Activated CD8-positive, alpha-beta T cell treated with anti-CD3 and anti-CD28 coated beads for 36 hours (primary cell): ENCODE measurements around the gene FANCB. TPM values are rescaled to one million over a fixed set of nuclear protein-coding genes. Genes with fewer than 3 reads are reported as not detected.

Source experiments
- ATAC-seq: fragments of 200-7000 bp; cut with Tn5 transposase; one replicate; pipeline ENCODE4 v1.10.0; 2021; ENCODE audit warnings: mild to moderate bottlenecking, moderate library complexity
- CTCF ChIA-PET: fragments of 350-600 bp; sonication (Branson Sonifier 250); formaldehyde crosslinking; loops from one replicate; lab custom pipeline; 2021; ENCODE audit warnings: antibody characterized with exemption; lab: Charles Lee
- POLR2A ChIA-PET: fragments of 350-600 bp; sonication (Branson Sonifier 250); formaldehyde crosslinking; loops from one replicate; lab custom pipeline; 2021; ENCODE audit warnings: antibody characterized with exemption; lab: Charles Lee
- DNase-seq: peaks from one replicate; pipeline ENCODE4 v3.0.0-alpha.2; 2020
- H3K27ac Mint-ChIP-seq: one replicate; pipeline ENCODE4 v1.8.0; 2021; ENCODE audit warnings: mild to moderate bottlenecking, mixed read lengths
- H3K27me3 Mint-ChIP-seq: one replicate; pipeline ENCODE4 v1.8.0; 2021; ENCODE audit warnings: mixed read lengths
- H3K36me3 Mint-ChIP-seq: one replicate; pipeline ENCODE4 v1.8.0; 2021; ENCODE audit warnings: low read depth, mixed read lengths
- H3K4me1 Mint-ChIP-seq: one replicate; pipeline ENCODE4 v1.8.0; 2021; ENCODE audit warnings: low read depth, mixed read lengths
- H3K4me3 Mint-ChIP-seq: one replicate; pipeline ENCODE4 v1.8.0; 2021; ENCODE audit warnings: mild to moderate bottlenecking, moderate library complexity, mixed read lengths
- H3K9me3 Mint-ChIP-seq: one replicate; pipeline ENCODE4 v1.8.0; 2021; ENCODE audit warnings: mixed read lengths
- intact Hi-C: fragments of 100-400 bp; cut with micrococcal nuclease; formaldehyde crosslinking; loops from one replicate; pipeline ENCODE4 v1.10.0; 2022
- total RNA-seq, 2 experiments: library from RNA; stranded (reverse); gene quantifications; one replicate each; pipeline ENCODE4 v1.2.3, GENCODE V29; 2021
- TF ChIP-seq, protein P1 (sequence below): fragments of 200-600 bp; IDR thresholded peaks from one replicate; pipeline ENCODE4 v1.8.0; 2022; ENCODE audit warnings: antibody characterized with exemption, mild to moderate bottlenecking

Gene FANCB
- total RNA-seq, 2 experiments from 2014 or later: 12.5 to 15.1 TPM

DNA sequence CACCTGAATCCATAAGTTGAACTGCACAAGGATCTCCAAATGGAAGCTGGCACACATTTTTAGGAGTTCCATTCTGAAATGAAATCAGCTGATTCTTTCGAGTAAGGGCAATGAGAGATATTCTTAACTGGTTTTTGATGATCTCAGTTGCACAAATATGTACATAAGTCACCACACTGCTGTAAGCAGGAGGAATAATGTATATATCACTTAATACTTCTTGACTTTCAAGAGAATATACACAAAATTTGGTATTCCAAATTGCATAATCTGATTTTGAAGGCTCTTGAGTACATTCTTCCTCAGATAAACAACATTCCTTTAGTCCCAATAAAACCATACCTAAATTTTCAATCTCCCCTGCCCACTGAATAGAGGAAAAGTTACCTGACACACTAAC, 8.2 kb downstream of the FANCB start:
- intact Hi-C loops: no loop called here
- Mint-ChIP-seq H3K9me3 (no peaks in the 10 kb centered on the region), H3K36me3 (peaks cover 23% of the 10 kb centered on the region), H3K4me3 (no peak overlapping the region), H3K4me1 (peaks cover 3% of the 10 kb centered on the region), H3K27ac (no peak overlapping the region), H3K27me3 (no peaks in the 10 kb centered on the region)
- ChIA-PET POLR2A (no interaction called here), CTCF (no interaction called here)
- TF ChIP-seq, protein P1, sequence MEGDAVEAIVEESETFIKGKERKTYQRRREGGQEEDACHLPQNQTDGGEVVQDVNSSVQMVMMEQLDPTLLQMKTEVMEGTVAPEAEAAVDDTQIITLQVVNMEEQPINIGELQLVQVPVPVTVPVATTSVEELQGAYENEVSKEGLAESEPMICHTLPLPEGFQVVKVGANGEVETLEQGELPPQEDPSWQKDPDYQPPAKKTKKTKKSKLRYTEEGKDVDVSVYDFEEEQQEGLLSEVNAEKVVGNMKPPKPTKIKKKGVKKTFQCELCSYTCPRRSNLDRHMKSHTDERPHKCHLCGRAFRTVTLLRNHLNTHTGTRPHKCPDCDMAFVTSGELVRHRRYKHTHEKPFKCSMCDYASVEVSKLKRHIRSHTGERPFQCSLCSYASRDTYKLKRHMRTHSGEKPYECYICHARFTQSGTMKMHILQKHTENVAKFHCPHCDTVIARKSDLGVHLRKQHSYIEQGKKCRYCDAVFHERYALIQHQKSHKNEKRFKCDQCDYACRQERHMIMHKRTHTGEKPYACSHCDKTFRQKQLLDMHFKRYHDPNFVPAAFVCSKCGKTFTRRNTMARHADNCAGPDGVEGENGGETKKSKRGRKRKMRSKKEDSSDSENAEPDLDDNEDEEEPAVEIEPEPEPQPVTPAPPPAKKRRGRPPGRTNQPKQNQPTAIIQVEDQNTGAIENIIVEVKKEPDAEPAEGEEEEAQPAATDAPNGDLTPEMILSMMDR: no peak
- ATAC-seq (no peak), DNase-seq (no peak)

DNA sequence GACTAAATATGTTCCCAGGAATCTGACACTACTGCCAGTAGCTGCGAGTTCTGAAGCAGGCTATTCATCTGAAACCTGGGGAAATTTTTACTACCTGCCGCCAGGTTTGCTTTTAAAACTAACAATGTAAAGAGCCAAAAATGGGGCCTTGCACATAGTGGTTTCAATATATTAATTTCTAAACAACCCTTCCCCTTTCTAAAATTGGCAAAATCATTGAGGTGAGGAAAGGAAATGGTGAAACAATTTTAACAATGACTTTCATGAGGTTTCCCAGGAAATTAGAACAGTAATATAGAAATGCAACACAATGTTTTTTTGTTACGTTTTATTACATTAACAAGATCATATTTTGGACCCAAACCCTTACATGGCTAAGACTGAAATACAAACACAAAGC, 21.3 kb downstream of the FANCB start:
- no peaks in the 10 kb centered on the region for H3K9me3 Mint-ChIP-seq
- no peak for DNase-seq
- ChIA-PET CTCF (no interaction called here), POLR2A (no interaction called here)
- peaks cover 7% of the 10 kb centered on the region for H3K36me3 Mint-ChIP-seq
- intact Hi-C loops: no loop called here
- TF ChIP-seq, protein P1: no peak
- no peak overlapping the region for H3K27ac Mint-ChIP-seq
- no peak for ATAC-seq
- no peak overlapping the region for H3K4me3 Mint-ChIP-seq
- no peaks in the 10 kb centered on the region for H3K27me3 Mint-ChIP-seq
- H3K4me1 Mint-ChIP-seq: no peaks in the 10 kb centered on the region

DNA sequence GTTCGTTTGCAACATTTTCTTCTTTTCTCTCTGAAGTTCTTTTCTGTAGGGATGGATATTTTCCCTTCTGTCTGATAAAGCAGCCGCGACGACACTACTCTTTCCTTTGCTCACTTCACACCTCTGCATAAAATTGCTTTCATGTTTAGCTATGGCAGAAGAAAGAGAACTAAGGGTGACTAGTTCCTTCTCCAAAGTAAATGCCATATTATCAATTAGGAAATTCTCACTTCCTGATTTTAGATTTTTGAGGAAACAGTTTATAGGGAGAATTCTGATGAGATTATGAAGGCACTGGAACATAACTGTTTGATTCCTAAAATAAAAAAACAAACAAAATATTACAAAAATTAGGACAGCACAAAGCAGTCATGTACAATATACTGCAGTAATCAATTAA, 29.2 kb downstream of the FANCB start:
- no peak overlapping the region for H3K4me3 Mint-ChIP-seq
- H3K4me1 Mint-ChIP-seq: no peaks in the 10 kb centered on the region
- peaks cover 20% of the 10 kb centered on the region for H3K36me3 Mint-ChIP-seq

DNA sequence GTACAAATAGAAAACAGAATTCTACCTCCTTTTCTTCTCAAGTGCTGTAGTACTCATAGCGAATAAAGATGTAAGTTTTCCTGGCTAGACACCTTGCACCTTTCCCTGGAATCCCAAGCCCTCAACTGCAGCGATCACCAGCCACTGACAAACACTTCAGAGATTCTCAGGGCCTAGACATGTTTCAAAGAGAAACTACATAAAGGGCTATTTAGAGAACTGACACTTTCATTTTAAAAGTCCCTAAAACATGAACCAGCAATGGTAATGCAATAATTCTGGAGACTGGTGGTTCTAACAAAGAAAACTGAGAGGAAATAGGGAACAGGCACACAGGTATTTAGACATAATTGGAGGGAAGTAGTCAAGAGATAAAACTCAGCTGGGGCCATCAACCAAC, 35.7 kb downstream of the FANCB start:
- H3K27ac Mint-ChIP-seq: no peak overlapping the region
- ATAC-seq (no peak), DNase-seq (no peak)
- no peaks in the 10 kb centered on the region for H3K27me3 Mint-ChIP-seq
- CTCF ChIA-PET: no interaction called here
- H3K9me3 Mint-ChIP-seq: no peaks in the 10 kb centered on the region
- H3K4me3 Mint-ChIP-seq: no peak overlapping the region
- POLR2A ChIA-PET: no interaction called here
- H3K4me1 Mint-ChIP-seq: no peaks in the 10 kb centered on the region
- intact Hi-C loops: no loop called here
- H3K36me3 Mint-ChIP-seq: peaks cover 37% of the 10 kb centered on the region
- TF ChIP-seq, protein P1: no peak

More for the DNA sequence above, 29.2 kb downstream of the FANCB start:
- no peaks in the 10 kb centered on the region for H3K9me3 Mint-ChIP-seq
- no peaks in the 10 kb centered on the region for H3K27me3 Mint-ChIP-seq
- no peak for DNase-seq
- intact Hi-C loops: no loop called here
- TF ChIP-seq, protein P1: no peak
- H3K27ac Mint-ChIP-seq: no peak overlapping the region
- ATAC-seq: no peak
- ChIA-PET POLR2A (no interaction called here), CTCF (no interaction called here)

DNA sequence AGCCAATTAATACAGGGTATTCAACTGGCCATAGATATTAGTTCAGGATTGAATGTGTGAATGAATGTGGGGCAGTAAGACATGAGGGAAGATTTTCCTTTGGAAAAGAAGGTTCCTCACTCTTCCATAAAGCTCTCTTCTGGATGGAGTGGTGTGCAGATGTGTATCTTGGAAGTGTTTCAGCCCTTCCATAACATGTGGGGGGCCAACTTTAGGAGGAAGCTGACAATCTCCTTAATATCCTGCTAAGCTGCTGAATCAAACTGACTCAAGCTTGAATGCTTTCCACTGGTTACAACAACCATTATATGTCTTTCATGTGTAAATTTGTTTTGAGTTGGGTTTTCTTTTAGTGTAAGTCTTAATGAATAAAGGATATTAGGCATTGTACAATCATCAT, 40.3 kb downstream of the FANCB start:
- Mint-ChIP-seq H3K4me1 (no peaks in the 10 kb centered on the region), H3K36me3 (peaks cover 21% of the 10 kb centered on the region), H3K9me3 (peaks cover 3% of the 10 kb centered on the region), H3K27me3 (no peaks in the 10 kb centered on the region), H3K4me3 (no peak overlapping the region), H3K27ac (no peak overlapping the region)
- ChIA-PET CTCF (no interaction called here), POLR2A (no interaction called here)
- no peak for DNase-seq
- ATAC-seq: no peak
- TF ChIP-seq, protein P1: no peak
- intact Hi-C loops: no loop called here
